ENCODE results near the gene SH3RF1. TPM values are rescaled to one million over a fixed set of nuclear protein-coding genes. Genes with fewer than 3 reads are reported as not detected.

The SH3RF1 gene
- total RNA-seq, 3 donors from 2014 or later (not counting 1 experiment from before 2014, with no cell fraction given) = 0.54 to 2.4 (median 1.6) TPM

DNA sequence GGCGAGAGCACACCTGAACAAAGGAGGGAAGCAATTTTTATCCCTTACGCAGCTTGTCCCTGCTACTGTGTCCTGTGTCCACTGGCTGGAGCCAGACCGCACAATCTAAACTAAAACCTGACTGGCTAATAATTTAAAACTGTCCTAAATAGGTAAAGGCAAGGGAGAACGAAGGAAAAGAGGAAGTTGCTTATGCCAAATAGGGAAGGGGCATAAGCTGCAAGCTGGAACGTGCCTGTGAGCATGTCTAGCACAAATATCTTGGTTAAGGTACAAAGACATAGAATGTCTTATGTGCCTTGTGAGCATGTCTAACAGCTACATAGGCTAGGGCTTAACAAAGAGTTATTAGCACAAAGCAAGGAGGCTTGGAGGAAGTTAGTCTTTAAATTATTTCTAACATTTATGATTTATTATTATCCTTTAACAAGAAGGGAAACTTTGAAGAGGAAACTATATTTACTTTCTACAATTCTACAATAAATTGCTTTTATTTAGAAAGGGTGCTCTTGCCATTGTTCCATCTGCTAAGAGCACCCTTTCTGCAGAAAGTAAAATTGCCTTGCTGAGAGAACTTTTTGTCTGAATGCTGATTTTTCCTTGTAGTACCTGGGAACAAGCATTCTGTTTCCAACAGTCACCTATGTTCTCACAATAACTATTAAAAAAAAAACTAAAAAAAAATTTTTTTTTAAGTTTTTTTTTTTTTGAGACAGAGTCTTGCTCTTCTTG is 180.1 kb downstream of the SH3RF1 start:
- WGBS (ENCODE audit: insufficient coverage) = 78% methylated on average over 5 of the region's 5 CpGs
- intact Hi-C loops (cut with micrococcal nuclease) = no loop called here
- Histone ChIP-seq H3K9me3 (ENCODE audit: control insufficient read depth, insufficient read depth, low read length) (peaks cover 16% of the 10 kb centered on the region), H3K4me3 (ENCODE audit: low read length) (no peak overlapping the region), H3K27me3 (ENCODE audit: control insufficient read depth, insufficient read depth, low read length) (no peaks in the 10 kb centered on the region), H3K36me3 (ENCODE audit: control insufficient read depth, insufficient read depth, low read length) (no peaks in the 10 kb centered on the region), H3K27ac (ENCODE audit: low read length) (no peak overlapping the region), H3K4me1 (ENCODE audit: control insufficient read depth, insufficient read depth, low read length) (peaks cover 2% of the 10 kb centered on the region)
- TF ChIP-seq, protein P1, sequence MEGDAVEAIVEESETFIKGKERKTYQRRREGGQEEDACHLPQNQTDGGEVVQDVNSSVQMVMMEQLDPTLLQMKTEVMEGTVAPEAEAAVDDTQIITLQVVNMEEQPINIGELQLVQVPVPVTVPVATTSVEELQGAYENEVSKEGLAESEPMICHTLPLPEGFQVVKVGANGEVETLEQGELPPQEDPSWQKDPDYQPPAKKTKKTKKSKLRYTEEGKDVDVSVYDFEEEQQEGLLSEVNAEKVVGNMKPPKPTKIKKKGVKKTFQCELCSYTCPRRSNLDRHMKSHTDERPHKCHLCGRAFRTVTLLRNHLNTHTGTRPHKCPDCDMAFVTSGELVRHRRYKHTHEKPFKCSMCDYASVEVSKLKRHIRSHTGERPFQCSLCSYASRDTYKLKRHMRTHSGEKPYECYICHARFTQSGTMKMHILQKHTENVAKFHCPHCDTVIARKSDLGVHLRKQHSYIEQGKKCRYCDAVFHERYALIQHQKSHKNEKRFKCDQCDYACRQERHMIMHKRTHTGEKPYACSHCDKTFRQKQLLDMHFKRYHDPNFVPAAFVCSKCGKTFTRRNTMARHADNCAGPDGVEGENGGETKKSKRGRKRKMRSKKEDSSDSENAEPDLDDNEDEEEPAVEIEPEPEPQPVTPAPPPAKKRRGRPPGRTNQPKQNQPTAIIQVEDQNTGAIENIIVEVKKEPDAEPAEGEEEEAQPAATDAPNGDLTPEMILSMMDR (IDR thresholded peaks at IDR 0.05) = no peak
- peaks cover 0 to 3% of the 10 kb centered on the region in 2 donors for H3K9me3 Mint-ChIP-seq
- H3K4me1 Mint-ChIP-seq = peaks cover 5% of the 10 kb centered on the region in 2 donors
- DNase-seq (no peak), ATAC-seq (no peak)
- H3K27me3 Mint-ChIP-seq (ENCODE audit: low read depth in 2 of 2) = no peaks in the 10 kb centered on the region
- H3K27ac Mint-ChIP-seq = no peak overlapping the region
- no peak overlapping the region for H3K4me3 Mint-ChIP-seq
- peaks cover 7% of the 10 kb centered on the region for H3K36me3 Mint-ChIP-seq

DNA sequence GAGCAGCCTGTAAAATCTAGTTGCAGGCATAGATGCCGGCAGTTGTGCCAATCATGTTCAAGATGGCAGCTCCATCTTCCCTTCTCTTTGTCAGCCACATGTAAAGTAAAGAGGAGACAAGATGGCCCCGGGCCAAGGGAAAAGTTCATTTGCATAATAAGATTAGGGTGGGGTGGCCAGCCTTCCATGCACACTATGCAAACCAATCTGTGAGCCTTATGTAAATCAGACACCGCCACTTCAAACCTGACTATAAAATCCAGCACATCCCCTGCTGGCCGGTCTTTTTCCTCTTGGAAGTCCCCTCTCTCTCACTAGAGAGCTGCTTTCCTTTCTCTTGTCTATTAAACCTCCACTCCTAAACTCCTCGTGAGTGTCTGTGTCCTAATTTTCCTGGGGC is 181.8 kb downstream of the SH3RF1 start:
- Histone ChIP-seq H3K9me3 (ENCODE audit: control insufficient read depth, insufficient read depth, low read length) (peaks cover 16% of the 10 kb centered on the region), H3K4me1 (ENCODE audit: control insufficient read depth, insufficient read depth, low read length) (no peaks in the 10 kb centered on the region), H3K27ac (ENCODE audit: low read length) (no peak overlapping the region), H3K36me3 (ENCODE audit: control insufficient read depth, insufficient read depth, low read length) (no peaks in the 10 kb centered on the region), H3K27me3 (ENCODE audit: control insufficient read depth, insufficient read depth, low read length) (no peaks in the 10 kb centered on the region), H3K4me3 (ENCODE audit: low read length) (no peak overlapping the region)
- no peaks in the 10 kb centered on the region for H3K4me1 Mint-ChIP-seq
- TF ChIP-seq, protein P1 (IDR thresholded peaks at IDR 0.05) = no peak
- intact Hi-C loops (cut with micrococcal nuclease) = no loop called here
- no peak for DNase-seq
- WGBS (ENCODE audit: insufficient coverage) = 97% methylated on average over 4 of the region's 5 CpGs
- no peak overlapping the region for H3K27ac Mint-ChIP-seq
- no peak overlapping the region for H3K4me3 Mint-ChIP-seq
- peaks cover 0 to 3% of the 10 kb centered on the region in 2 donors for H3K9me3 Mint-ChIP-seq
- no peak for ATAC-seq
- no peaks in the 10 kb centered on the region for H3K27me3 Mint-ChIP-seq (ENCODE audit: low read depth in 2 of 2)
- peaks cover 7% of the 10 kb centered on the region for H3K36me3 Mint-ChIP-seq

DNA sequence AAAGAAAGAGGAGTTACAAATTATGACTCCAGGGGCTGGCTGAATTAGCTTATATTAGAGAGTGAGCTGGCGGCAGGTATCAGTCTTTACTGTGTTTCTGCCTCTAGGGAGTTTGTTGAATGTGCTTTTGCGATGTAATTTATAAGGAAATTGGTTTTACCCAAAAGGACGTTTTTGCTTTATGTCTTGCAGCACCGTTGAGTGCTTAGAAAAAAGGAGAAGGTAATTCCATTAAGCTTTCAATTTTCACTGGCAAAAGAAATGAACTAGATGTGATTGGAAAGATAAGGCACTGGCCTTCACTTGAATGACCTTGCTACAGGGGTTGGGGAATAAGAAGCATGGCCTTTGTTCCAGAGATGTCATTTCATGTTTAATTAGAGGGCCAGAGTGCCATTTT is 185.8 kb downstream of the SH3RF1 start:
- Histone ChIP-seq H3K9me3 (ENCODE audit: control insufficient read depth, insufficient read depth, low read length) (no peaks in the 10 kb centered on the region), H3K27ac (ENCODE audit: low read length) (no peak overlapping the region), H3K27me3 (ENCODE audit: control insufficient read depth, insufficient read depth, low read length) (no peaks in the 10 kb centered on the region), H3K4me3 (ENCODE audit: low read length) (no peak overlapping the region), H3K36me3 (ENCODE audit: control insufficient read depth, insufficient read depth, low read length) (no peaks in the 10 kb centered on the region), H3K4me1 (ENCODE audit: control insufficient read depth, insufficient read depth, low read length) (peaks cover 3% of the 10 kb centered on the region)
- peaks cover 8 to 12% of the 10 kb centered on the region in 2 donors for H3K4me1 Mint-ChIP-seq
- intact Hi-C loops (cut with micrococcal nuclease) = no loop called here
- peaks cover 0 to 2% of the 10 kb centered on the region in 2 donors for H3K9me3 Mint-ChIP-seq
- TF ChIP-seq, protein P1 (IDR thresholded peaks at IDR 0.05) = no peak
- WGBS (ENCODE audit: insufficient coverage) = 88% methylated on average over 4 of the region's 4 CpGs
- H3K27ac Mint-ChIP-seq = no peak overlapping the region
- H3K36me3 Mint-ChIP-seq = peaks cover 7% of the 10 kb centered on the region
- no peak for DNase-seq
- H3K4me3 Mint-ChIP-seq = no peak overlapping the region
- H3K27me3 Mint-ChIP-seq (ENCODE audit: low read depth in 2 of 2) = no peaks in the 10 kb centered on the region
- ATAC-seq = no peak

DNA sequence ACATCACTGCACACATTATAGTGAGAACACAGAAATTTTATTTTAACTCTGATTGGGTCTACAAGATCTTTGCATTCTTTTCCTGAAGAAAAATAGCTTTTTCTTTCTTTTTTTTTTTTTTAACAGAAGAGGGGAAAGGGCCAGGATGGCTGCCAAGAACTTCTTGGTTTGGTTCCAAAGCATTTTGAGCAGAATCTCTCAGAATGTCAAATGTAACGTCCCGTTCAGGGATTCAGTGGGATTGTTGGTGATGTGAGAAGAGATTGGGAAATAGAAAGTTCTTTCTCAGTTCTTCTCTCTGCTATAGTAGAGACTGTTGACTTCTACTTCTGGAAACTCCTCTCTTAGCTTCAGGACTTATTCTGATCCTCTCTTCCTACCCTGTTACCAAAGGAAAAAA is 189.8 kb downstream of the SH3RF1 start:
- no peaks in the 10 kb centered on the region for H3K27me3 ChIP-seq (ENCODE audit: control insufficient read depth, insufficient read depth, low read length)
- H3K4me1 ChIP-seq (ENCODE audit: control insufficient read depth, insufficient read depth, low read length) = peaks cover 11% of the 10 kb centered on the region
- H3K27me3 Mint-ChIP-seq (ENCODE audit: low read depth in 2 of 2) = no peaks in the 10 kb centered on the region
- H3K36me3 ChIP-seq (ENCODE audit: control insufficient read depth, insufficient read depth, low read length) = no peaks in the 10 kb centered on the region
- no peak overlapping the region for H3K27ac ChIP-seq (ENCODE audit: low read length)
- H3K4me3 ChIP-seq (ENCODE audit: low read length) = no peak overlapping the region
- TF ChIP-seq, protein P1 (IDR thresholded peaks at IDR 0.05) = no peak
- peaks cover 14 to 19% of the 10 kb centered on the region in 2 donors for H3K4me1 Mint-ChIP-seq
- H3K36me3 Mint-ChIP-seq = no peaks in the 10 kb centered on the region
- peaks cover 0 to 2% of the 10 kb centered on the region in 2 donors for H3K9me3 Mint-ChIP-seq
- DNase-seq (no peak), ATAC-seq (no peak)
- no peak overlapping the region for H3K4me3 Mint-ChIP-seq
- intact Hi-C loops (cut with micrococcal nuclease) = no loop called here
- WGBS (ENCODE audit: insufficient coverage) = 23% methylated on average over 2 of the region's 2 CpGs
- no peaks in the 10 kb centered on the region for H3K9me3 ChIP-seq (ENCODE audit: control insufficient read depth, insufficient read depth, low read length)
- H3K27ac Mint-ChIP-seq = no peak overlapping the region
